Measurements from ENCODE around the gene ZNF524. TPM values are rescaled to one million over a fixed set of nuclear protein-coding genes. Genes with fewer than 3 reads are reported as not detected.

ZNF524 gene
- total and polyA plus RNA-seq, 10 of the 15 experiments (the other 5 are each of a cell fraction or from before 2014, with no cell fraction given) = 0.47 to 18.6 (median 12.4) TPM; not detected in 1

- ChIA-PET RAD21 (ENCODE audit: unreplicated experiment) (no interaction called here), POLR2A (no interaction called here), SMC1A (ENCODE audit: uncharacterized antibody, unreplicated experiment) (no interaction called here), CTCF (no interaction called here)
- no peak for TF ChIP-seq MYC (IDR thresholded peaks at IDR 0.05; ENCODE audit: insufficient read depth, insufficient read length, insufficient replicate concordance, low read length, severe bottlenecking)
- TF ChIP-seq USF2 (IDR thresholded peaks at IDR 0.05; ENCODE audit: borderline replicate concordance, low read depth, low read length) = no peak
- TF ChIP-seq SIN3A (IDR thresholded peaks at IDR 0.05; ENCODE audit: low read depth, low read length) = no peak
- no peak for TF ChIP-seq BCL3 (IDR thresholded peaks at IDR 0.05; ENCODE audit: borderline replicate concordance, insufficient read depth, low read depth, low read length, poor library complexity, severe bottlenecking)
- TF ChIP-seq HSF1 (IDR thresholded peaks at IDR 0.05; ENCODE audit: low read depth, low read length) = no peak
- no peak for TF ChIP-seq TCF7 (IDR thresholded peaks at IDR 0.05; ENCODE audit: borderline replicate concordance)
- no peak for TF ChIP-seq ZNF24 (IDR thresholded peaks at IDR 0.05)
- no peak for TF ChIP-seq ZZZ3 (IDR thresholded peaks at IDR 0.05; ENCODE audit: control insufficient read depth, insufficient read length, low read depth)
- TF ChIP-seq, protein P1, sequence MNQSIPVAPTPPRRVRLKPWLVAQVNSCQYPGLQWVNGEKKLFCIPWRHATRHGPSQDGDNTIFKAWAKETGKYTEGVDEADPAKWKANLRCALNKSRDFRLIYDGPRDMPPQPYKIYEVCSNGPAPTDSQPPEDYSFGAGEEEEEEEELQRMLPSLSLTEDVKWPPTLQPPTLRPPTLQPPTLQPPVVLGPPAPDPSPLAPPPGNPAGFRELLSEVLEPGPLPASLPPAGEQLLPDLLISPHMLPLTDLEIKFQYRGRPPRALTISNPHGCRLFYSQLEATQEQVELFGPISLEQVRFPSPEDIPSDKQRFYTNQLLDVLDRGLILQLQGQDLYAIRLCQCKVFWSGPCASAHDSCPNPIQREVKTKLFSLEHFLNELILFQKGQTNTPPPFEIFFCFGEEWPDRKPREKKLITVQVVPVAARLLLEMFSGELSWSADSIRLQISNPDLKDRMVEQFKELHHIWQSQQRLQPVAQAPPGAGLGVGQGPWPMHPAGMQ (IDR thresholded peaks at IDR 0.05; ENCODE audit: borderline replicate concordance) = no peak
- TF ChIP-seq RUNX3 (IDR thresholded peaks at IDR 0.05; ENCODE audit: low read length) = no peak
- TF ChIP-seq, protein P2, sequence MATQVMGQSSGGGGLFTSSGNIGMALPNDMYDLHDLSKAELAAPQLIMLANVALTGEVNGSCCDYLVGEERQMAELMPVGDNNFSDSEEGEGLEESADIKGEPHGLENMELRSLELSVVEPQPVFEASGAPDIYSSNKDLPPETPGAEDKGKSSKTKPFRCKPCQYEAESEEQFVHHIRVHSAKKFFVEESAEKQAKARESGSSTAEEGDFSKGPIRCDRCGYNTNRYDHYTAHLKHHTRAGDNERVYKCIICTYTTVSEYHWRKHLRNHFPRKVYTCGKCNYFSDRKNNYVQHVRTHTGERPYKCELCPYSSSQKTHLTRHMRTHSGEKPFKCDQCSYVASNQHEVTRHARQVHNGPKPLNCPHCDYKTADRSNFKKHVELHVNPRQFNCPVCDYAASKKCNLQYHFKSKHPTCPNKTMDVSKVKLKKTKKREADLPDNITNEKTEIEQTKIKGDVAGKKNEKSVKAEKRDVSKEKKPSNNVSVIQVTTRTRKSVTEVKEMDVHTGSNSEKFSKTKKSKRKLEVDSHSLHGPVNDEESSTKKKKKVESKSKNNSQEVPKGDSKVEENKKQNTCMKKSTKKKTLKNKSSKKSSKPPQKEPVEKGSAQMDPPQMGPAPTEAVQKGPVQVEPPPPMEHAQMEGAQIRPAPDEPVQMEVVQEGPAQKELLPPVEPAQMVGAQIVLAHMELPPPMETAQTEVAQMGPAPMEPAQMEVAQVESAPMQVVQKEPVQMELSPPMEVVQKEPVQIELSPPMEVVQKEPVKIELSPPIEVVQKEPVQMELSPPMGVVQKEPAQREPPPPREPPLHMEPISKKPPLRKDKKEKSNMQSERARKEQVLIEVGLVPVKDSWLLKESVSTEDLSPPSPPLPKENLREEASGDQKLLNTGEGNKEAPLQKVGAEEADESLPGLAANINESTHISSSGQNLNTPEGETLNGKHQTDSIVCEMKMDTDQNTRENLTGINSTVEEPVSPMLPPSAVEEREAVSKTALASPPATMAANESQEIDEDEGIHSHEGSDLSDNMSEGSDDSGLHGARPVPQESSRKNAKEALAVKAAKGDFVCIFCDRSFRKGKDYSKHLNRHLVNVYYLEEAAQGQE (IDR thresholded peaks at IDR 0.05; ENCODE audit: low read depth, low read length) = no peak
- no peak for FAIRE-seq
- intact Hi-C loops (cut with micrococcal nuclease; ENCODE audit: unreplicated experiment) = no loop called here
- H3K4me2 ChIP-seq (ENCODE audit: control insufficient read depth, insufficient read depth) = no peak overlapping the region
- no peaks in the 10 kb centered on the region for H3K27me3 ChIP-seq (replicated peaks in 1 of 2; ENCODE audit: control insufficient read depth in 2 of 2, insufficient read depth in 2 of 2, low read length in 1 of 2)
- no peak overlapping the region for H2AFZ ChIP-seq (ENCODE audit: control insufficient read depth, low read depth, low read length)
- ATAC-seq = no peak
- peaks cover 4% of the 10 kb centered on the region for H3K4me1 ChIP-seq (ENCODE audit: control insufficient read depth, insufficient read depth, low read length)
- peaks cover 2% of the 10 kb centered on the region; the same call in 2 of the 3 replicates for H3K9me3 ChIP-seq (replicated peaks; ENCODE audit: control insufficient read depth, insufficient read depth, low read length)
- peaks cover 3% of the 10 kb centered on the region; the same call in 1 of the 2 replicates for H4K20me1 ChIP-seq (ENCODE audit: control insufficient read depth, insufficient read depth)
- no peak overlapping the region for H3K9ac ChIP-seq (ENCODE audit: control insufficient read depth, insufficient read depth, low read length)
- no peak overlapping the region for H3K27ac ChIP-seq (ENCODE audit: control insufficient read depth, insufficient read depth)
- 97% methylated on average over 42 of the region's 75 CpGs for WGBS (ENCODE audit: insufficient coverage, insufficient replicate concordance, low lambda C conversion rate, missing lambda C conversion rate)
- peaks cover 12 to 15% of the 10 kb centered on the region in 2 experiments for H3K36me3 ChIP-seq (ENCODE audit: control insufficient read depth in 2 of 2, insufficient read depth in 2 of 2, low read length in 1 of 2)
- BruUV-seq (replicated peaks) = no TSS peak
- peaks cover 6% of the 10 kb centered on the region for H3K79me2 ChIP-seq (ENCODE audit: control insufficient read depth, insufficient read depth, low read length)
- no peak for DNase-seq (ENCODE audit: low read depth, low spot score)
- H3K4me3 ChIP-seq = no peak overlapping the region
- in situ Hi-C loops (cut with MboI) = no loop called here
Observed at GRCh38 chr19:55613930-55614710, 14.0 kb downstream of the ZNF524 start.

Measured in GM12878 (cell line).